PFSK-1 (cell line): ENCODE measurements around the gene FAM227B.

Experiments used
- FOXP2 ChIP-seq: optimal IDR thresholded peaks from 2 replicates; pipeline ENCODE3; 2011; ENCODE audit warnings: borderline replicate concordance, control low read depth, inconsistent platforms; ENCODE audit not compliant: insufficient read depth; ENCODE audit errors: extremely low read length, extremely low read depth
- POLR2AphosphoS5 ChIP-seq: IDR thresholded peaks from 2 replicates; pipeline ENCODE4 v1.6.1; 2012; ENCODE audit warnings: low read depth, mild to moderate bottlenecking, control low read depth, low read length, moderate library complexity
- SIN3A ChIP-seq: IDR thresholded peaks from 2 replicates; pipeline ENCODE4 v1.6.1; 2012; ENCODE audit warnings: mild to moderate bottlenecking, low read length, moderate library complexity, borderline replicate concordance; ENCODE audit not compliant: insufficient read depth
- TAF1 ChIP-seq: IDR thresholded peaks from 2 replicates; pipeline ENCODE4 v1.6.1; 2012; ENCODE audit warnings: low read length, control low read depth, borderline replicate concordance; ENCODE audit not compliant: insufficient read depth
- TF ChIP-seq, protein P1 (sequence below), 2 experiments: IDR thresholded peaks; 2 replicates each; pipeline versions ENCODE4 v1.6.1 to v1.8.0; 2011 to 2012; ENCODE audit warnings: low read depth in 2 of 2, low read length in 2 of 2, control low read depth in 1 of 2, inconsistent platforms in 1 of 2, mild to moderate bottlenecking in 1 of 2, moderate library complexity in 1 of 2; ENCODE audit not compliant: insufficient read depth in 1 of 2

The FAM227B gene

DNA sequence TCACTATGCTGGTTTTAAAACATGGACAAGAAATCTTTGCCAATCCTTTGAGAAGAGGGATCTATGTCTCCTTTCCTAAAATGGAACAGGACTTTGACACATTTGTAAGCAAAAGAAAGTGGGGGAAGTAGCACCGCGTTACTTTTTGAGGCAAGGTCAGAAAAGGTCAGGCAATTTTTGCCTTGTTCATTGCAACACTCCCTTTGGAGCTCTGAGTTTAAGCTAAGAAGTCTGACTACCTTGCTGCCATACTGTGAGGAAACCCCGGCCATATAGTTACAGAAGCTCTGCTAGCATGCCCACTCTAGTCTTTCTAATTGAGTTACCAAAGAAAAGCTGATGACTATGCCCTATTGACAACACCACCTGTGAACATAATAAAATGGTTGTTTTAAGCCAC, 1.4 kb downstream of the FAM227B start:
- TF ChIP-seq POLR2AphosphoS5 (no peak), SIN3A (no peak), FOXP2 (no peak), TAF1 (no peak)
- TF ChIP-seq, protein P1, sequence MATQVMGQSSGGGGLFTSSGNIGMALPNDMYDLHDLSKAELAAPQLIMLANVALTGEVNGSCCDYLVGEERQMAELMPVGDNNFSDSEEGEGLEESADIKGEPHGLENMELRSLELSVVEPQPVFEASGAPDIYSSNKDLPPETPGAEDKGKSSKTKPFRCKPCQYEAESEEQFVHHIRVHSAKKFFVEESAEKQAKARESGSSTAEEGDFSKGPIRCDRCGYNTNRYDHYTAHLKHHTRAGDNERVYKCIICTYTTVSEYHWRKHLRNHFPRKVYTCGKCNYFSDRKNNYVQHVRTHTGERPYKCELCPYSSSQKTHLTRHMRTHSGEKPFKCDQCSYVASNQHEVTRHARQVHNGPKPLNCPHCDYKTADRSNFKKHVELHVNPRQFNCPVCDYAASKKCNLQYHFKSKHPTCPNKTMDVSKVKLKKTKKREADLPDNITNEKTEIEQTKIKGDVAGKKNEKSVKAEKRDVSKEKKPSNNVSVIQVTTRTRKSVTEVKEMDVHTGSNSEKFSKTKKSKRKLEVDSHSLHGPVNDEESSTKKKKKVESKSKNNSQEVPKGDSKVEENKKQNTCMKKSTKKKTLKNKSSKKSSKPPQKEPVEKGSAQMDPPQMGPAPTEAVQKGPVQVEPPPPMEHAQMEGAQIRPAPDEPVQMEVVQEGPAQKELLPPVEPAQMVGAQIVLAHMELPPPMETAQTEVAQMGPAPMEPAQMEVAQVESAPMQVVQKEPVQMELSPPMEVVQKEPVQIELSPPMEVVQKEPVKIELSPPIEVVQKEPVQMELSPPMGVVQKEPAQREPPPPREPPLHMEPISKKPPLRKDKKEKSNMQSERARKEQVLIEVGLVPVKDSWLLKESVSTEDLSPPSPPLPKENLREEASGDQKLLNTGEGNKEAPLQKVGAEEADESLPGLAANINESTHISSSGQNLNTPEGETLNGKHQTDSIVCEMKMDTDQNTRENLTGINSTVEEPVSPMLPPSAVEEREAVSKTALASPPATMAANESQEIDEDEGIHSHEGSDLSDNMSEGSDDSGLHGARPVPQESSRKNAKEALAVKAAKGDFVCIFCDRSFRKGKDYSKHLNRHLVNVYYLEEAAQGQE (IDR thresholded peaks at IDR 0.05; ENCODE audit: insufficient read depth in 1 of 2, low read depth in 2 of 2, low read length in 2 of 2), result no peak

DNA sequence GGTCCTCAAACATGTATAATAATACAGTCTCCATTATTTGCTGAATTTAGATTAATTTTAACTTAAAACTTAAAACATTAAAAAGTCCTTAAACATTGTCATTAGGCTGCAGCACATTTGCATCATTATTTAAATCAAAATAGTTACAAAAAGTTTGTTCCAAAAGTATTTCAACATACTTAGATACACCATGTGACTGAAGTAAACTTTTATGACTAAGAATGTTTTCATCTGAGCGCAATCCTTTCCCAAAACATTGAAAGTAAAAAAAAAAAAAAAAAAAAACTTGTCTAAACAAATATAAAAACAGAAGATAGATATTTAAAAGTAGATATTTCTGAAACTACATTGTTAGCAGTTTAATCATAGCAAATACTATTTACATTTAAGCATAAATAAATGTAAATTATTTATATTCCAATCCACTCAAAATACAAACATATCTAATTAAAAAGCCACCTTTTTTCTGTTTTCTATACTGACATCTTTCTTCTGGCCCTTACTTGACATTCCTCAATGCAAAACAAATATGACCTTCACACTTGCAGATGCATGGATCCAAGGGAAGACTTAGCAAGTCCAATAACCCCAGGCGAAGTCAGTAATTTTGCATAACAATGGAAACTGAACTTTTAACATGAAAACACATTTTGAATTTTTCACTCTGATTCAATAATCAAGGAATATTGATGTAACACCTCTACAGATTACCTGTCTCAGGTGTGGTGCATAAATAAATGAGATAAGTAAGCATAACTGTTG, 10.3 kb downstream of the FAM227B start:
- TF ChIP-seq TAF1 (no peak), POLR2AphosphoS5 (no peak), FOXP2 (no peak), SIN3A (no peak)
- TF ChIP-seq, protein P1 (IDR thresholded peaks at IDR 0.05; ENCODE audit: insufficient read depth in 1 of 2, low read depth in 2 of 2, low read length in 2 of 2), result no peak

DNA sequence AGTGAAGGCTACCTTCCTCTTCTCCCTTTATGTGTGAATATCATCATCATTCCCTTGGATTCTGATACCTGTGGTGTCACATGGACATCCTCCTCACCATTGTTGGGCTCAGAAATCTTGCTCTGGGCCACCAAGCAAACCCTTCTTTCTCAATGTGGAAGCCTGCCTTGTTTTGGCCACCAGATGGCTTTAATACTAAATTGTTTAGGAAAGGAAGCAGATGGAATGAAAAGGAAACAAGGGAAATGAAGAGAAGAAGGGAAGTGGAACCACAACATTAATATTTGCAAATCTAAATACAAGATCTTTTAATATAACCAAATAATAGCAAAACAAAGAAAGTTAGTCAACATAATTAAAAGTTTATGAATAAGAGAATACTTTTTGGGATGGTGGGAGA, 14.0 kb downstream of the FAM227B start:
- no peak for TF ChIP-seq FOXP2

DNA sequence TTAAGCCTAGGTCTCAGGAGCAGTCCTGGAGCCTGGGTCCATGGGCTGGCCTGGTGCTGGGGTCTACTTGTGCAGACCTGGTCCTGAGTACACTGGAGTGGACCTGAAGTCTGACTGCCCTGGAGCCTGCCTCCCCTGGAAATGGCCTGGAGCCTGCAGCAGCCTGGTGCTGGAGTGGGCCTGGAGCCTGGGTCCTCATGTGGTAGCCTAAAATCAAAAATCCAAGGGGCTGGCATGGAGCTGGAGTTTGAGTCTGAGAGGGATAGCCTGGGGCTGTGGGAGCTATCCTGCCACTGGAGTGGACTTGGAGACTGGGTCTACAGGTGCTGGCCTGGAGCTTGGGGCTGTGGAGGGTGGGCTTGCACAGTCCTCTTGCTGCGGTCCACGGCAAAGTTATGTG, 15.0 kb downstream of the FAM227B start:
- TF ChIP-seq SIN3A (no peak), FOXP2 (no peak), POLR2AphosphoS5 (no peak), TAF1 (no peak)
- TF ChIP-seq, protein P1 (IDR thresholded peaks at IDR 0.05; ENCODE audit: insufficient read depth in 1 of 2, low read depth in 2 of 2, low read length in 2 of 2), result no peak

DNA sequence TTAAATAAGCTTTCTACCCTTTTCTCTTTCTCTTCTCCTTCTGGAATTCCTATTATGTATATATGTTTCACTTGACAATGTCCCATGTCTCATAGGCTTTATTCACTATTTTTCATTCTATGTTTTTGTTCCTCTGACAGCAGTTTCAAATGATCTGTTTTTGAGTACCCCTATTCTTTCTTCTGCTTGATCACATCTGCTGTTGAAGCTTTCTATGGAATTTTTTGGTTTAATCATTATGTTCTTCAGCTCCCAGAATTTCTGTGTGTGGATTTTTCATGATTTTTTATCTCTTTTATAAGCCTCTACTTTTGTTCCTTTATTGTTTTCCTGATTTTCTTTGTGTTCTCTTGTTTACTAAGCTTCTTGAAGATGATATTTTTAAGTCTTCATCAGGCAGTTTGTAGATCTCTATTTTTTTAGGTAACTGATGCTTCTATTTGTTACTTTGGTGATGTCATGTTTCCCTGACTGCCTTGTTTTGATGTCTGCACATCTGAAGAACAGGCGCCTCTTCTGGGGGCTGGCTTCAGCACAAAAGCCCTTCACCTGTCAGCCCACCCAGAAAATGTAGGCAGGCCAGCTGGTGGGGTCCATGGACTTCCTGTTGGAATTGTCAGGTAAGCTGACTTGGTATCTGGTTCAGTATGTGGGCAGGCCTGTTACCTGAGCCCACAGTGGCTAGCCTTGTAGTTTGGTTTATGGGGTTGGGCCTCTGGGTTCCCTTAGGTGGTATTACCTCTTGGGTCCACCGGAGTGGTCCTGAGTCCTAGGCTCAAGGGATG, 15.8 kb downstream of the FAM227B start:
- TF ChIP-seq, protein P1 (IDR thresholded peaks at IDR 0.05; ENCODE audit: insufficient read depth in 1 of 2, low read depth in 2 of 2, low read length in 2 of 2), result no peak
- TF ChIP-seq TAF1 (no peak), POLR2AphosphoS5 (no peak), FOXP2 (no peak), SIN3A (no peak)
